H9 (cell line): ENCODE data around the gene EDEM2. TPM values are rescaled to one million over a fixed set of nuclear protein-coding genes. Genes with fewer than 3 reads are reported as not detected.

ENCODE experiments used
- DNase-seq: peaks from one replicate; pipeline ENCODE4 v3.0.0-alpha.2; 2017
- H2AFZ ChIP-seq: one replicate; pipeline ENCODE4 v1.6.1; 2013; ENCODE audit warnings: mild to moderate bottlenecking, low read length, control low read depth, moderate library complexity
- H2AK5ac ChIP-seq: 2 replicates; pipeline ENCODE4 v1.6.1; 2013; ENCODE audit warnings: low read length, control low read depth, mixed read lengths; ENCODE audit not compliant: insufficient read length
- H2BK120ac ChIP-seq: one replicate; pipeline ENCODE4 v1.6.1; 2013; ENCODE audit warnings: low read depth, mild to moderate bottlenecking, low read length, control low read depth, inconsistent platforms; ENCODE audit not compliant: poor library complexity, severe bottlenecking
- H2BK12ac ChIP-seq: 2 replicates; pipeline ENCODE4 v1.6.1; 2013; ENCODE audit warnings: low read length, control low read depth, mixed read lengths, low read depth; ENCODE audit not compliant: insufficient read length
- H2BK15ac ChIP-seq: 2 replicates; pipeline ENCODE4 v1.6.1; 2013; ENCODE audit warnings: low read depth, low read length, control low read depth
- H2BK20ac ChIP-seq: one replicate; pipeline ENCODE4 v1.6.1; 2013; ENCODE audit warnings: low read depth, mild to moderate bottlenecking, low read length, control low read depth, inconsistent platforms; ENCODE audit not compliant: poor library complexity, severe bottlenecking
- H2BK5ac ChIP-seq: 2 replicates; pipeline ENCODE4 v1.6.1; 2013; ENCODE audit warnings: low read length, control low read depth, mixed read lengths; ENCODE audit not compliant: insufficient read length
- H3K14ac ChIP-seq: 2 replicates; pipeline ENCODE4 v1.6.1; 2013; ENCODE audit warnings: low read length, control low read depth; ENCODE audit not compliant: insufficient read depth
- H3K18ac ChIP-seq: 2 replicates; pipeline ENCODE4 v1.6.1; 2013; ENCODE audit warnings: low read depth, mild to moderate bottlenecking, mixed read lengths, low read length, control low read depth; ENCODE audit not compliant: insufficient read length
- H3K23ac ChIP-seq: 2 replicates; pipeline ENCODE4 v1.6.1; 2013; ENCODE audit warnings: low read length, control low read depth, mixed read lengths, low read depth; ENCODE audit not compliant: insufficient read length
- H3K23me2 ChIP-seq: 2 replicates; pipeline ENCODE4 v1.6.1; 2013; ENCODE audit warnings: low read depth, mild to moderate bottlenecking, mixed read lengths, low read length, control low read depth; ENCODE audit not compliant: insufficient read length, poor library complexity, severe bottlenecking
- H3K27ac ChIP-seq: 2 replicates; pipeline ENCODE4 v1.5.1; 2013; ENCODE audit warnings: low read length, control low read depth, mixed read lengths, low read depth; ENCODE audit not compliant: insufficient read length
- H3K27me3 ChIP-seq: 2 replicates; pipeline ENCODE4 v1.6.1; 2013; ENCODE audit warnings: low read length, control low read depth, inconsistent platforms; ENCODE audit not compliant: insufficient read depth
- H3K4ac ChIP-seq: 2 replicates; pipeline ENCODE4 v1.6.1; 2013; ENCODE audit warnings: low read depth, mild to moderate bottlenecking, control low read depth, inconsistent platforms, low read length, moderate library complexity
- H3K4me1 ChIP-seq: 2 replicates; pipeline ENCODE4 v1.6.1; 2013; ENCODE audit warnings: low read length, control low read depth, inconsistent platforms; ENCODE audit not compliant: insufficient read depth
- H3K4me2 ChIP-seq: 2 replicates; pipeline ENCODE4 v1.6.1; 2013; ENCODE audit warnings: low read length, control low read depth, mixed read lengths; ENCODE audit not compliant: insufficient read length, insufficient read depth
- H3K56ac ChIP-seq: 2 replicates; pipeline ENCODE4 v1.6.1; 2013; ENCODE audit warnings: low read depth, mild to moderate bottlenecking, mixed read lengths, low read length, control low read depth; ENCODE audit not compliant: insufficient read length
- H3K79me1 ChIP-seq: 2 replicates; pipeline ENCODE4 v1.6.1; 2013; ENCODE audit warnings: low read depth, mild to moderate bottlenecking, moderate library complexity, low read length, control low read depth, inconsistent platforms; ENCODE audit not compliant: insufficient read depth, poor library complexity, severe bottlenecking
- H3K79me2 ChIP-seq: 2 replicates; pipeline ENCODE4 v1.6.1; 2013; ENCODE audit warnings: low read length, control low read depth, inconsistent platforms; ENCODE audit not compliant: insufficient read depth
- H3K9ac ChIP-seq: 2 replicates; pipeline ENCODE4 v1.6.1; 2013; ENCODE audit warnings: low read length, control low read depth, mixed read lengths; ENCODE audit not compliant: insufficient read length; ENCODE audit errors: extremely low read depth
- H3K9me3 ChIP-seq: one replicate; pipeline ENCODE4 v1.6.1; 2013; ENCODE audit warnings: low read depth, low read length, inconsistent platforms; ENCODE audit not compliant: control insufficient read depth
- H3T11ph ChIP-seq: one replicate; pipeline ENCODE4 v1.6.1; 2013; ENCODE audit warnings: mild to moderate bottlenecking, low read length, control low read depth, inconsistent platforms
- H4K20me1 ChIP-seq: one replicate; pipeline ENCODE4 v1.6.1; 2013; ENCODE audit not compliant: control insufficient read depth, insufficient read length, insufficient read depth
- H4K5ac ChIP-seq: 2 replicates; pipeline ENCODE4 v1.6.1; 2013; ENCODE audit warnings: low read depth, mild to moderate bottlenecking, mixed read lengths, low read length, control low read depth; ENCODE audit not compliant: insufficient read length
- H4K8ac ChIP-seq: replicated peaks from 2 replicates; pipeline ENCODE4 v1.6.1; 2013; ENCODE audit warnings: low read length, control low read depth, mixed read lengths, low read depth; ENCODE audit not compliant: insufficient read length
- H4K91ac ChIP-seq: 2 replicates; pipeline ENCODE4 v1.6.1; 2013; ENCODE audit warnings: low read depth, mild to moderate bottlenecking, moderate library complexity, mixed read lengths, low read length, control low read depth; ENCODE audit not compliant: insufficient read length
- H3K27ac Mint-ChIP-seq, 3 experiments: 2 replicates in 2 of 3; 3 replicates in 1 of 3; pipeline ENCODE4 v1.8.0; 2020 to 2021; ENCODE audit warnings: mixed read lengths in 3 of 3, mild to moderate bottlenecking in 1 of 3, moderate library complexity in 1 of 3
- H3K27me3 Mint-ChIP-seq: 2 replicates; pipeline ENCODE4 v1.8.0; 2021; ENCODE audit warnings: low read depth, mild to moderate bottlenecking, moderate library complexity, mixed read lengths
- H3K36me3 Mint-ChIP-seq, 3 experiments: 2 replicates in 2 of 3; 3 replicates in 1 of 3; pipeline ENCODE4 v1.8.0; 2020 to 2021; ENCODE audit warnings: low read depth in 3 of 3, mixed read lengths in 3 of 3; ENCODE audit not compliant: insufficient read depth in 1 of 3
- H3K4me1 Mint-ChIP-seq, 2 experiments: 2 replicates each; pipeline ENCODE4 v1.8.0; 2020; ENCODE audit warnings: mixed read lengths in 2 of 2
- H3K4me3 Mint-ChIP-seq, 2 experiments: 2 replicates in 1 of 2; 3 replicates in 1 of 2; pipeline ENCODE4 v1.8.0; 2020 to 2021; ENCODE audit warnings: mild to moderate bottlenecking in 2 of 2, mixed read lengths in 2 of 2, moderate library complexity in 1 of 2
- H3K9me3 Mint-ChIP-seq, 2 experiments: 2 replicates in 1 of 2; 3 replicates in 1 of 2; pipeline ENCODE4 v1.8.0; 2020; ENCODE audit warnings: mild to moderate bottlenecking in 2 of 2, mixed read lengths in 2 of 2, moderate library complexity in 1 of 2
- WGBS: extraction: QIAGEN DNeasy Blood & Tissue Kit; methylation state at CpG from one replicate; pipeline ENCODE4 v1.1.7; 2013; ENCODE audit warnings: missing lambda C conversion rate, low lambda C conversion rate, mixed read lengths; ENCODE audit not compliant: insufficient read length; ENCODE audit errors: extremely low coverage; 5-methylcytosine and 5-hydroxymethylcytosine counted together
- total RNA-seq: library from RNA; stranded (reverse); gene quantifications from 2 replicates; pipeline ENCODE4 v1.2.1, GENCODE V29; 2021
- TF ChIP-seq, protein P1 (sequence below): fragments of 200-600 bp; sonication (generic); conservative IDR thresholded peaks from 3 replicates; pipeline ENCODE4 v1.8.0; 2021; ENCODE audit warnings: antibody characterized with exemption, mild to moderate bottlenecking

Gene EDEM2
- total RNA-seq, 1 experiment from 2014 or later: 27.8 TPM

DNA sequence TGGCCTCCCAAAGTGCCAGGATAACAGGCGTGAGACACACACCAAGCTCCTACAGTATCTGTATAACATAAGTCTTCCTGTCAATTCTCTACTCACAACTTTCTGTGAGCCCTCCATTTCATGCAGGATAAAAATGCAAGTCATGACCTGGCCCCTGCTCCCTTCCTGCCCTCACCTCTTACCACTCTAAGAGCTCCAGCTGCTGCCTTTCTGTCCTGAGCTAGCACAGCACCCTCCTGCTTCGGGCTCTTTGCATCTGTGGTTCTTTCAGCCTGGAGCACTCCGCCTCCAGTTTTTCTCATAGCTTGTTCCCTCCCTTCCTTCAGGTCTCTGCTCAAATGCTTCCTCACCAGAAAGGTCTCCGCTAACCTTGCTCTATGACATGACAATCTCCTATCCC lies 30.9 kb downstream of the EDEM2 start:
- H2BK20ac ChIP-seq: no peak overlapping the region
- H3K4ac ChIP-seq: no peak overlapping the region
- H3K23me2 ChIP-seq: no peaks in the 10 kb centered on the region
- H4K8ac ChIP-seq: no peak overlapping the region
- H3K9ac ChIP-seq: no peak overlapping the region
- no peaks in the 10 kb centered on the region for H3K4me1 ChIP-seq
- Mint-ChIP-seq H3K27me3 (no peaks in the 10 kb centered on the region), H3K27ac (peak overlapping the region in 2 of 3 experiments; percentile 15 to 55; a peak in 3 of 7 replicates), H3K4me1 (no peaks in the 10 kb centered on the region), H3K9me3 (no peaks in the 10 kb centered on the region), H3K4me3 (no peak overlapping the region), H3K36me3 (peaks cover 6 to 49% (median 45%) of the 10 kb centered on the region in 3 experiments; a peak in 6 of 7 replicates)
- no peaks in the 10 kb centered on the region for H3K9me3 ChIP-seq
- H3K27ac ChIP-seq: no peak overlapping the region
- H2AFZ ChIP-seq: no peak overlapping the region
- H3K56ac ChIP-seq: no peak overlapping the region
- no peaks in the 10 kb centered on the region for H4K20me1 ChIP-seq
- no peak overlapping the region for H3T11ph ChIP-seq
- H3K79me1 ChIP-seq: no peaks in the 10 kb centered on the region
- no peak overlapping the region for H2AK5ac ChIP-seq
- DNase-seq: no peak
- no peak overlapping the region for H2BK15ac ChIP-seq
- no peak overlapping the region for H2BK120ac ChIP-seq
- H2BK12ac ChIP-seq: no peak overlapping the region
- no peak overlapping the region for H2BK5ac ChIP-seq
- H4K91ac ChIP-seq: no peak overlapping the region
- WGBS: no CpG with 5 or more reads among the region's 4 CpGs
- no peak overlapping the region for H3K4me2 ChIP-seq
- no peak overlapping the region for H4K5ac ChIP-seq
- H3K23ac ChIP-seq: no peak overlapping the region
- H3K14ac ChIP-seq: no peak overlapping the region
- H3K18ac ChIP-seq: no peak overlapping the region
- TF ChIP-seq, protein P1, sequence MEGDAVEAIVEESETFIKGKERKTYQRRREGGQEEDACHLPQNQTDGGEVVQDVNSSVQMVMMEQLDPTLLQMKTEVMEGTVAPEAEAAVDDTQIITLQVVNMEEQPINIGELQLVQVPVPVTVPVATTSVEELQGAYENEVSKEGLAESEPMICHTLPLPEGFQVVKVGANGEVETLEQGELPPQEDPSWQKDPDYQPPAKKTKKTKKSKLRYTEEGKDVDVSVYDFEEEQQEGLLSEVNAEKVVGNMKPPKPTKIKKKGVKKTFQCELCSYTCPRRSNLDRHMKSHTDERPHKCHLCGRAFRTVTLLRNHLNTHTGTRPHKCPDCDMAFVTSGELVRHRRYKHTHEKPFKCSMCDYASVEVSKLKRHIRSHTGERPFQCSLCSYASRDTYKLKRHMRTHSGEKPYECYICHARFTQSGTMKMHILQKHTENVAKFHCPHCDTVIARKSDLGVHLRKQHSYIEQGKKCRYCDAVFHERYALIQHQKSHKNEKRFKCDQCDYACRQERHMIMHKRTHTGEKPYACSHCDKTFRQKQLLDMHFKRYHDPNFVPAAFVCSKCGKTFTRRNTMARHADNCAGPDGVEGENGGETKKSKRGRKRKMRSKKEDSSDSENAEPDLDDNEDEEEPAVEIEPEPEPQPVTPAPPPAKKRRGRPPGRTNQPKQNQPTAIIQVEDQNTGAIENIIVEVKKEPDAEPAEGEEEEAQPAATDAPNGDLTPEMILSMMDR: no peak
- no peaks in the 10 kb centered on the region for H3K27me3 ChIP-seq
- no peaks in the 10 kb centered on the region for H3K79me2 ChIP-seq
